Neural progenitor cell (in vitro differentiated cells): ENCODE measurements around the gene SCRN1. TPM values are rescaled to one million over a fixed set of nuclear protein-coding genes. Genes with fewer than 3 reads are reported as not detected.

ENCODE experiments used
- DNase-seq: peaks from one replicate; pipeline ENCODE4 v3.0.0-alpha.2; 2016; ENCODE audit warnings: low spot score
- H2AFZ ChIP-seq: fragments of 200-600 bp; sonication (generic); replicated peaks from 2 replicates; pipeline ENCODE4 v1.6.1; 2016; ENCODE audit warnings: antibody characterized with exemption
- H3F3A ChIP-seq: fragments of 200-600 bp; sonication (generic); 2 replicates; pipeline ENCODE4 v1.6.1; 2016; ENCODE audit warnings: antibody characterized with exemption, low read depth
- H3K27ac ChIP-seq: fragments of 200-600 bp; sonication (generic); 2 replicates; pipeline ENCODE4 v1.5.1; 2016; ENCODE audit warnings: mild to moderate bottlenecking
- H3K27me3 ChIP-seq: fragments of 200-600 bp; sonication (generic); 2 replicates; pipeline ENCODE4 v1.6.1; 2016; ENCODE audit warnings: mild to moderate bottlenecking, moderate library complexity
- H3K36me3 ChIP-seq: fragments of 200-600 bp; sonication (generic); 2 replicates; pipeline ENCODE4 v1.5.1; 2016
- H3K4me1 ChIP-seq: fragments of 200-600 bp; sonication (generic); 2 replicates; pipeline ENCODE4 v1.6.1; 2016; ENCODE audit warnings: mixed run types
- H3K4me2 ChIP-seq: fragments of 200-600 bp; sonication (generic); 2 replicates; pipeline ENCODE4 v1.6.1; 2016
- H3K4me3 ChIP-seq: fragments of 200-600 bp; sonication (generic); 2 replicates; pipeline ENCODE4 v1.5.1; 2016
- H3K79me2 ChIP-seq: fragments of 200-600 bp; sonication (generic); 2 replicates; pipeline ENCODE4 v1.6.1; 2016; ENCODE audit warnings: low read depth
- H3K9ac ChIP-seq: fragments of 200-600 bp; sonication (generic); 2 replicates; pipeline ENCODE4 v1.6.1; 2016
- H3K9me3 ChIP-seq: fragments of 200-600 bp; sonication (generic); 2 replicates; pipeline ENCODE4 v1.5.1; 2016; ENCODE audit warnings: low read depth
- H4K20me1 ChIP-seq: fragments of 200-600 bp; sonication (generic); 2 replicates; pipeline ENCODE4 v1.6.1; 2016; ENCODE audit warnings: low read depth
- H3K27ac Mint-ChIP-seq: 3 replicates; pipeline ENCODE4 v1.8.0; 2021; ENCODE audit warnings: mixed read lengths
- H3K27me3 Mint-ChIP-seq: 2 replicates; pipeline ENCODE4 v1.8.0; 2022; ENCODE audit warnings: low read depth, mild to moderate bottlenecking, inconsistent platforms, moderate library complexity, mixed read lengths; ENCODE audit not compliant: insufficient read depth
- H3K36me3 Mint-ChIP-seq: 3 replicates; pipeline ENCODE4 v1.8.0; 2021; ENCODE audit warnings: mixed read lengths
- H3K4me1 Mint-ChIP-seq: 3 replicates; pipeline ENCODE4 v1.8.0; 2021; ENCODE audit warnings: mixed read lengths
- H3K4me3 Mint-ChIP-seq: 3 replicates; pipeline ENCODE4 v1.8.0; 2021; ENCODE audit warnings: mild to moderate bottlenecking, moderate library complexity, mixed read lengths
- H3K9me3 Mint-ChIP-seq: 3 replicates; pipeline ENCODE4 v1.8.0; 2020; ENCODE audit warnings: mixed read lengths
- EZH2 ChIP-seq: fragments of 200-600 bp; sonication (generic); IDR thresholded peaks from 2 replicates; pipeline ENCODE4 v1.6.1; 2017; ENCODE audit warnings: antibody characterized with exemption, mild to moderate bottlenecking, moderate library complexity
- EZH2phosphoT487 ChIP-seq: fragments of 200-600 bp; sonication (generic); IDR thresholded peaks from 2 replicates; pipeline ENCODE4 v1.6.1; 2017; ENCODE audit warnings: antibody characterized with exemption
- total RNA-seq: library from RNA; depleted of rRNA; stranded (reverse); fragments of >200 nt; gene quantifications from 2 replicates; pipeline ENCODE4 v1.2.3, GENCODE V29; 2015; ENCODE audit warnings: low replicate concordance
- TF ChIP-seq, protein P1 (sequence below): fragments of 200-600 bp; sonication (generic); IDR thresholded peaks from 2 replicates; pipeline ENCODE4 v1.5.1; 2017; ENCODE audit warnings: antibody characterized with exemption, mild to moderate bottlenecking

SCRN1 gene
- total RNA-seq, 1 donor from 2014 or later, result 106 TPM

GRCh38 chr7:30028749-30029635 lies 39.4 kb upstream of the SCRN1 start:
- Histone ChIP-seq H3K9me3 (no peaks in the 10 kb centered on the region), H3K4me3 (peak overlapping the region; percentile 72), H3K9ac (peak overlapping the region; percentile 42), H3F3A (peaks cover 14% of the 10 kb centered on the region), H4K20me1 (peaks cover 44% of the 10 kb centered on the region), H3K4me1 (peaks cover 34% of the 10 kb centered on the region), H3K27me3 (no peaks in the 10 kb centered on the region), H3K79me2 (peaks cover 53% of the 10 kb centered on the region), H3K36me3 (no peaks in the 10 kb centered on the region), H3K4me2 (peak overlapping the region; percentile 94), H2AFZ (peak overlapping the region; percentile 61), H3K27ac (peak overlapping the region; percentile 29)
- peaks cover 5% of the 10 kb centered on the region for H3K36me3 Mint-ChIP-seq
- no peak for TF ChIP-seq EZH2
- TF ChIP-seq, protein P1, sequence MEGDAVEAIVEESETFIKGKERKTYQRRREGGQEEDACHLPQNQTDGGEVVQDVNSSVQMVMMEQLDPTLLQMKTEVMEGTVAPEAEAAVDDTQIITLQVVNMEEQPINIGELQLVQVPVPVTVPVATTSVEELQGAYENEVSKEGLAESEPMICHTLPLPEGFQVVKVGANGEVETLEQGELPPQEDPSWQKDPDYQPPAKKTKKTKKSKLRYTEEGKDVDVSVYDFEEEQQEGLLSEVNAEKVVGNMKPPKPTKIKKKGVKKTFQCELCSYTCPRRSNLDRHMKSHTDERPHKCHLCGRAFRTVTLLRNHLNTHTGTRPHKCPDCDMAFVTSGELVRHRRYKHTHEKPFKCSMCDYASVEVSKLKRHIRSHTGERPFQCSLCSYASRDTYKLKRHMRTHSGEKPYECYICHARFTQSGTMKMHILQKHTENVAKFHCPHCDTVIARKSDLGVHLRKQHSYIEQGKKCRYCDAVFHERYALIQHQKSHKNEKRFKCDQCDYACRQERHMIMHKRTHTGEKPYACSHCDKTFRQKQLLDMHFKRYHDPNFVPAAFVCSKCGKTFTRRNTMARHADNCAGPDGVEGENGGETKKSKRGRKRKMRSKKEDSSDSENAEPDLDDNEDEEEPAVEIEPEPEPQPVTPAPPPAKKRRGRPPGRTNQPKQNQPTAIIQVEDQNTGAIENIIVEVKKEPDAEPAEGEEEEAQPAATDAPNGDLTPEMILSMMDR, result no peak
- TF ChIP-seq EZH2phosphoT487, result no peak
- DNase-seq, result peak; percentile 74
- H3K4me1 Mint-ChIP-seq, result peaks cover 22% of the 10 kb centered on the region
- H3K4me3 Mint-ChIP-seq, result no peak overlapping the region
- H3K9me3 Mint-ChIP-seq, result no peaks in the 10 kb centered on the region
- peak overlapping the region; percentile 88 for H3K27ac Mint-ChIP-seq
- H3K27me3 Mint-ChIP-seq, result no peaks in the 10 kb centered on the region

- Histone ChIP-seq H4K20me1 (peaks cover 42% of the 10 kb centered on the region), H3K79me2 (peaks cover 46% of the 10 kb centered on the region), H3K4me1 (peaks cover 34% of the 10 kb centered on the region), H3K36me3 (no peaks in the 10 kb centered on the region), H3K9ac (peak within 1 kb of the TSS; percentile 42), H3K27ac (peak within 1 kb of the TSS; percentile 29), H2AFZ (peak within 1 kb of the TSS; percentile 61), H3K4me2 (peak within 1 kb of the TSS; percentile 94), H3K9me3 (no peaks in the 10 kb centered on the region), H3F3A (peaks cover 14% of the 10 kb centered on the region), H3K27me3 (no peaks in the 10 kb centered on the region), H3K4me3 (peak within 1 kb of the TSS; percentile 72)
- Mint-ChIP-seq H3K4me3 (peak within 1 kb of the TSS; percentile 93), H3K27me3 (no peaks in the 10 kb centered on the region), H3K4me1 (peaks cover 28% of the 10 kb centered on the region), H3K36me3 (peaks cover 7% of the 10 kb centered on the region), H3K27ac (peak within 1 kb of the TSS; percentile 88), H3K9me3 (no peaks in the 10 kb centered on the region)
- TF ChIP-seq EZH2, result no peak
- TF ChIP-seq EZH2phosphoT487, result no peak
- peak; percentile 93 for DNase-seq
Measured at GRCh38 chr7:30028216-30028748, 38.7 kb upstream of the SCRN1 start, which contains the start of gene PLEKHA8. Gene PLEKHA8 (plus strand): TSS chr7:30028412. CDS start chr7:30028763, 351 bp downstream.

DNA sequence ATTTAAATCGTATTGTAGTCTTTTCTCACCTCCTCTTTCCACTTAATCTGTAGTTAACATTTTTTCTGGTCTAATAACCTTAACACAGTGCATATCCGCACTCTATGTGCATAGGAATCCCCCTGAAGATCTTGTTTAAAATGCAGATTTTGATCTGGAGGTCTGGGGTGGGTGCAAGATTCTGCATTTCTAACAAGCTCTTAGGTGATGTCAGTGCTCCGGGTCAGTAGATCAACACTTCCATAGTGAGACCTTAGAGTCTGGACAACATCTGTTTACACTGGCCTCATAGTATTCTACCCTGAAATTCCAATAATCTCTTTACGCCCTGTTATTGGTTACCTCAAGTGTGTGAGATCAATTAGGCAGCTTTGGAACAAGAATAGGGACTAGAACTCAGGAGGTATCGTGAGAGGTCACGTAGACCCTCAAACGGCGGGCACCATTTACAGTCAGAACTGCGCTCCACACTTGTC lies 38.2 kb upstream of the SCRN1 start:
- H3K4me2 ChIP-seq, result peak overlapping the region; percentile 94
- H3K4me3 ChIP-seq, result peak overlapping the region; percentile 72
- no peaks in the 10 kb centered on the region for H3K36me3 ChIP-seq
- no peak overlapping the region for H3K27ac ChIP-seq
- no peaks in the 10 kb centered on the region for H3K9me3 Mint-ChIP-seq
- H3K9ac ChIP-seq, result no peak overlapping the region
- peaks cover 28% of the 10 kb centered on the region for H3K4me1 Mint-ChIP-seq
- H3K4me1 ChIP-seq, result peaks cover 34% of the 10 kb centered on the region
- no peak for DNase-seq
- peaks cover 9% of the 10 kb centered on the region for H3K36me3 Mint-ChIP-seq
- TF ChIP-seq, protein P1, result no peak
- TF ChIP-seq EZH2phosphoT487 (no peak), EZH2 (no peak)
- H3K4me3 Mint-ChIP-seq, result peak overlapping the region; percentile 93
- peaks cover 14% of the 10 kb centered on the region for H3F3A ChIP-seq
- H3K9me3 ChIP-seq, result no peaks in the 10 kb centered on the region
- no peak overlapping the region for H3K27ac Mint-ChIP-seq
- H3K79me2 ChIP-seq, result peaks cover 41% of the 10 kb centered on the region
- no peaks in the 10 kb centered on the region for H3K27me3 Mint-ChIP-seq
- H4K20me1 ChIP-seq, result peaks cover 37% of the 10 kb centered on the region
- H2AFZ ChIP-seq, result peak overlapping the region; percentile 61
- no peaks in the 10 kb centered on the region for H3K27me3 ChIP-seq
